Muscle of arm (tissue), 14 donors: ENCODE data around the gene PCDHA12. TPM values are rescaled to one million over a fixed set of nuclear protein-coding genes. Genes with fewer than 3 reads are reported as not detected.
"Not testable (repeated sequence)": the region's sequence is repeated elsewhere in the genome, so short reads cannot be mapped to it uniquely, and the experiment has no call there.

Experiments
- DNase-seq: peaks from one replicate; pipeline ENCODE4 v3.0.0-alpha.2; 2013
- long read RNA-seq, 11 donors: transcript quantifications; one replicate each; lab custom pipeline, GENCODE V29; 2026
- polyA plus RNA-seq, 12 donors: library from polyadenylated mRNA; unstranded; fragments of 120-200 nt; gene quantifications; one replicate each; pipeline ENCODE4 v1.2.1, GENCODE V29; 2013; ENCODE audit not compliant: insufficient read length in 12 of 12

Gene PCDHA12
- polyA plus RNA-seq = under 1 TPM in 6 of 12 donors, not detected in 6; 0.04 to 0.28 (median 0.06) TPM
- long read RNA-seq, donor 1 = 0 reads
- long read RNA-seq, donor 2 = 0 reads
- long read RNA-seq, donor 3 = 0 reads
- long read RNA-seq, donor 4 = 0 reads
- long read RNA-seq, donor 5 = 0 reads
- long read RNA-seq, donor 6, partial matches to known transcripts = 0 of 1 reads
- long read RNA-seq, donor 6, other reads (novel, unspliced or antisense) = 0 of 1 reads
- long read RNA-seq, donor 7 = 0 reads
- long read RNA-seq, donor 8 = 0 reads
- long read RNA-seq, donor 9 = 0 reads
- long read RNA-seq, donor 10 = 0 reads
- long read RNA-seq, donor 11 = 0 reads

GRCh38 chr5:140875085-140876065, at the start of gene PCDHA12:
TSS of gene PCDHA12 (plus strand) at chr5:140875308. CDS start at chr5:140875473, 165 bp downstream.
- DNase-seq = no peak

DNA sequence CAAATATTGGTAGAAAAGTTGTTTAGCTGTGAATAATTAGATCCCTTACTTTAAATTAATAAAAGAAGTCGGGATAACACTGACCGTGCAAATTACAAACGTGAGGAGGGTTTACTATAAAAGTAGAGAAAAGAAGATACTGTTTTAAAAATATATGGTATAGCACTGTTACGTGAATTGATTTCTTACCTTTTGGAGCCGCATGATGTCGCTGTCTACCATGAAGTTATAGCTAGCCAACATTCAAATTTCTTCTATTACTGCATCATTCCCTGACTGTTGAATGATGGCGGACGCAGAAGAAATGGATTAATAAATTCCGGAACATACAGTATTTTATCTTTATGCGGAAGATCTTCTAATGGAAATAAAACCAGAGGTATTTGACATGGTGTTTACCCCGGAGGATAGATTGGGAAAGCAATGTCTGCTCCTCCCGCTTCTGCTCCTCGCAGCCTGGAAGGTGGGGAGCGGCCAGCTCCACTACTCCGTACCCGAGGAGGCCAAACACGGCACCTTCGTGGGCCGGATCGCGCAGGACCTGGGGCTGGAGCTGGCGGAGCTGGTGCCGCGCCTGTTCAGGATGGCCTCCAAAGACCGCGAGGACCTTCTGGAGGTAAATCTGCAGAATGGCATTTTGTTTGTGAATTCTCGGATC, 47.3 kb upstream of the PCDHA12 start, which contains the start of gene PCDHA6:
PCDHA6 (plus strand) TSS at position 257 of the 658 bp plus-strand sequence; CDS start at position 389, 132 bp downstream.
- no peak for DNase-seq

DNA sequence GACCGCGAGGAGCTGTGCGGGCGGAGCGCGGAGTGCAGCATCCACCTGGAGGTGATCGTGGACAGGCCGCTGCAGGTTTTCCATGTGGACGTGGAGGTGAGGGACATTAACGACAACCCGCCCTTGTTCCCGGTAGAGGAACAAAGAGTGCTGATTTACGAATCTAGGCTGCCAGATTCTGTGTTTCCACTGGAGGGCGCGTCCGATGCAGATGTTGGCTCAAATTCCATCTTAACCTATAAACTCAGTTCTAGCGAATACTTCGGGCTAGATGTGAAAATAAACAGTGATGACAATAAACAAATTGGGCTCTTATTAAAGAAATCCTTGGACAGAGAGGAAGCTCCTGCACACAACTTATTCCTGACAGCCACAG, 46.8 kb upstream of the PCDHA12 start:
- DNase-seq = no peak

GRCh38 chr5:140829511-140830501, 45.3 kb upstream of the PCDHA12 start:
- not testable (repeated sequence) for DNase-seq

DNA sequence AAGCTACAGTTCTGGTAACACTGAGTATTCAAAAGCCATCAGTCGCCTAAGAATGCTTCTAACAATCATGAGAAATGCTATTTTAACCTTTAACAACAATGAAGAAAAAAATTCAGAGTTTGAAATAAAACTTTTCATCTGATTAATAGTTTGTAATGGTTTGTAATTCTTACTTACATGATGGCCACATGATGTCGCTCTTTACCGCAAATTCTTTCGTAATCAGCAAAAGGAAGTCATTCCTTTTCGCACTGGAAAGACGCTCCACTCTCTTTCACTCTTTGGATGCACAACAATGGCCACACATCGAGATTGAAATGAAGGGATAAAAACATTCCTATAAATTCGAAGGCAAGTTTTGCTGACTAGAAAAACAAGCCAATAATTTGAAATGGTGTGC, 41.1 kb upstream of the PCDHA12 start, which contains the start of gene PCDHA7:
PCDHA7 (plus strand) TSS at position 277 of the 400 bp plus-strand sequence; CDS start at position 392, 115 bp downstream.
- DNase-seq = no peak

DNA sequence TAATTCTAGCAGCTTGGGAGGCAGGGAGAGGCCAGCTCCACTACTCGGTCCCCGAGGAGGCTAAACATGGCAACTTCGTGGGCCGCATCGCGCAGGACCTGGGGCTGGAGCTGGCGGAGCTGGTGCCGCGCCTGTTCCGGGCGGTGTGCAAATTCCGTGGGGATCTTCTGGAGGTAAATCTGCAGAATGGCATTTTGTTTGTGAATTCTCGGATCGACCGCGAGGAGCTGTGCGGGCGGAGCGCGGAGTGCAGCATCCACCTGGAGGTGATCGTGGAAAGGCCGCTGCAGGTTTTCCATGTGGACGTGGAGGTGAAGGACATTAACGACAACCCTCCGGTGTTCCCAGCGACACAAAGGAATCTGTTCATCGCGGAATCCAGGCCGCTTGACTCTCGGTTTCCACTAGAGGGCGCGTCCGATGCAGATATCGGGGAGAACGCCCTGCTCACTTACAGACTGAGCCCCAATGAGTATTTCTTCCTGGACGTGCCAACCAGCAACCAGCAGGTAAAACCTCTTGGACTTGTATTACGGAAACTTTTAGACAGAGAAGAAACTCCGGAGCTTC, 40.6 kb upstream of the PCDHA12 start:
- DNase-seq = not testable (repeated sequence)

DNA sequence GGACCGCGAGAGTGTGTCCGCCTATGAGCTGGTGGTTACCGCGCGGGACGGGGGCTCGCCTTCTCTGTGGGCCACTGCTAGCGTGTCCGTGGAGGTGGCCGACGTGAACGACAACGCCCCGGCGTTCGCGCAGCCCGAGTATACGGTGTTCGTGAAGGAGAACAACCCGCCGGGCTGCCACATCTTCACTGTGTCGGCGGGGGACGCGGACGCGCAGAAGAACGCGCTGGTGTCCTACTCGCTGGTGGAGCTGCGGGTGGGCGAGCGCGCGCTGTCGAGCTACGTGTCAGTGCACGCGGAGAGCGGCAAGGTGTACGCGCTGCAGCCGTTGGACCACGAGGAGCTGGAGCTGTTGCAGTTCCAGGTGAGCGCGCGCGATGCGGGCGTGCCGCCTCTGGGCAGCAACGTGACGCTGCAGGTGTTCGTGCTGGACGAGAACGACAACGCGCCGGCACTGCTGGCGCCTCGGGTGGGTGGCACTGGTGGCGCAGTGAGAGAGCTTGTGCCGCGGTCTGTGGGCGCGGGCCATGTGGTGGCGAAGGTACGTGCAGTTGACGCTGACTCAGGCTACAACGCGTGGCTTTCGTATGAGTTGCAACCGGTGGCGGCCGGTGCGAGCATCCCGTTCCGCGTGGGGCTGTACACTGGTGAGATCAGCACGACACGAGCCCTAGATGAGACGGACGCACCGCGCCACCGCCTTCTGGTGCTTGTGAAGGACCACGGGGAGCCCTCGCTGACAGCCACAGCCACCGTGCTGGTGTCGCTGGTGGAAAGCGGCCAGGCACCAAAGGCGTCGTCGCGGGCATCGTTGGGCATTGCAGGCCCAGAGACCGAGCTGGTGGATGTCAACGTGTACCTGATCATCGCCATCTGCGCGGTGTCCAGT, 39.2 kb upstream of the PCDHA12 start:
- no peak for DNase-seq

GRCh38 chr5:140840978-140841962, 33.8 kb upstream of the PCDHA12 start, which contains the start of gene PCDHA8:
TSS of gene PCDHA8 (plus strand) at chr5:140841187. CDS start at chr5:140841322, 135 bp downstream.
- no peak for DNase-seq

DNA sequence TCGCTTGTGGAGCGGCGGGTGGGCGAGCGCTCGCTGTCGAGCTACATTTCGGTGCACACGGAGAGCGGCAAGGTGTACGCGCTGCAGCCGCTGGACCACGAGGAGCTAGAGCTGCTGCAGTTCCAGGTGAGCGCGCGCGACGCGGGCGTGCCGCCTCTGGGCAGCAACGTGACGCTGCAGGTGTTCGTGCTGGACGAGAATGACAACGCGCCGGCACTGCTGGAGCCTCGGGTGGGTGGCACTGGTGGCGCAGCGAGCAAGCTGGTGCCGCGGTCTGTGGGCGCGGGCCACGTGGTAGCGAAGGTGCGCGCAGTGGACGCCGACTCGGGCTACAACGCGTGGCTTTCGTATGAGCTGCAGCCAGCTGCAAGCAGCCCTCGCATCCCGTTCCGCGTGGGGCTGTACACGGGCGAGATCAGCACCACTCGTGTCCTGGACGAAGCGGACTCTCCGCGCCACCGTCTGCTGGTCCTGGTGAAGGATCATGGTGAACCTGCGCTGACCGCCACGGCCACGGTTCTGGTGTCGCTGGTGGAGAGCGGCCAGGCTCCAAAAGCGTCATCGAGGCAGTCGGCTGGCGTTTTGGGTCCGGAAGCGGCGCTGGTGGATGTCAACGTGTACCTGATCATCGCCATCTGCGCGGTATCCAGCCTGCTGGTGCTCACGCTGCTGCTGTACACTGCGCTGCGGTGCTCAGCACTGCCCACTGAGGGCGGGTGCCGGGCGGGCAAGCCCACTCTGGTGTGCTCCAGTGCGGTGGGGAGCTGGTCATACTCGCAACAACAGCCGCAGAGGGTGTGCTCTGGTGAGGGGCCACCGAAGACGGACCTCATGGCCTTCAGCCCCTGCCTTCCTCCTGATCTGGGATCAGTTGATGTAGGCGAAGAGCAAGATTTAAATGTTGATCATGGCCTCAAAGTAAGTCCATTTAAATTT, 32.0 kb upstream of the PCDHA12 start:
- DNase-seq = no peak

GRCh38 chr5:140848139-140849102, 26.7 kb upstream of the PCDHA12 start, which contains the start of gene PCDHA9:
TSS of gene PCDHA9 (plus strand) at chr5:140848382. CDS start at chr5:140848496, 114 bp downstream.
- DNase-seq = not testable (repeated sequence)

DNA sequence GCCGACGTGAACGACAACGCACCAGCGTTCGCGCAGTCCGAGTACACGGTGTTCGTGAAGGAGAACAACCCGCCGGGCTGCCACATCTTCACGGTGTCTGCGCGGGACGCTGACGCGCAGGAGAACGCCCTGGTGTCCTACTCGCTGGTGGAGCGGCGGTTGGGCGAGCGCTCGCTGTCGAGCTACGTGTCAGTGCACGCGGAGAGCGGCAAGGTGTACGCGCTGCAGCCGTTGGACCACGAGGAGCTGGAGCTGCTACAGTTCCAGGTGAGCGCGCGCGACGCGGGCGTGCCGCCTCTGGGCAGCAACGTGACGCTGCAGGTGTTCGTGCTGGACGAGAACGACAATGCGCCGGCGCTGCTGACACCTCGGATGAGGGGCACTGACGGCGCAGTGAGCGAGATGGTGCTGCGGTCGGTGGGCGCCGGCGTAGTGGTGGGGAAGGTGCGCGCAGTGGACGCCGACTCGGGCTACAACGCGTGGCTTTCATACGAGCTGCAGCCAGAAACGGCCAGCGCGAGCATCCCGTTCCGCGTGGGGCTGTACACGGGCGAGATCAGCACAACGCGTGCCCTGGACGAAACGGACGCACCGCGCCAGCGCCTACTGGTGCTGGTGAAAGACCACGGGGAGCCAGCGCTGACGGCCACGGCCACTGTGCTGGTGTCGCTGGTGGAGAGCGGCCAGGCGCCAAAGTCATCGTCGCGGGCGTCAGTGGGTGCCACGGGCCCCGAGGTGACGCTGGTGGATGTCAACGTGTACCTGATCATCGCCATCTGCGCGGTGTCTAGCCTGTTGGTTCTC, 25.1 kb upstream of the PCDHA12 start:
- DNase-seq = not testable (repeated sequence)

GRCh38 chr5:140855772-140856674, 19.1 kb upstream of the PCDHA12 start, which contains the start of gene PCDHA10:
TSS of gene PCDHA10 (plus strand) at chr5:140855897. CDS start at chr5:140856049, 152 bp downstream.
- no peak for DNase-seq
